ENCODE measurements around the gene FOXO3.
"Not testable (repeated sequence)": the region's sequence is repeated elsewhere in the genome, so short reads cannot be mapped to it uniquely, and the experiment has no call there.

FOXO3 gene

DNA sequence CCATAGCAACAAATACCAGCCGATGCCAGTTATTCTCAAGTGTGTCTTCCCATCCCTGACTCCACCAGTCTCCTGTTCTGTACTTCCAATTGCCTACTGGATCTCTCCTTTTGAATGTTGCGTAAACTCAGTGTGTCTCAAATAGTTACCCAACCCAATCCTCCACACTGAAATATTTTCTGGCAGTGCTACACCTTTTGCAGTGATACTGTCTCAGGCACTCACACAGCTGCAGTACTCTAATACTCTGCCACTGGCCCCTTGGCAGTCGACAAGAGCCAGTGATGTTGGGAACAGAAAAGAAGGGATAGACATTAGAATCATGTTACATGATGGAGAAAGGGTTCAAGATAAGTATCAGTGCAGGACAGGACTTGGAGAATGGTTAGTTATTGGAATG, 31.8 kb upstream of the FOXO3 start:
- no peak for DNase-seq (ENCODE audit: low read depth)
- TF ChIP-seq, protein P1, sequence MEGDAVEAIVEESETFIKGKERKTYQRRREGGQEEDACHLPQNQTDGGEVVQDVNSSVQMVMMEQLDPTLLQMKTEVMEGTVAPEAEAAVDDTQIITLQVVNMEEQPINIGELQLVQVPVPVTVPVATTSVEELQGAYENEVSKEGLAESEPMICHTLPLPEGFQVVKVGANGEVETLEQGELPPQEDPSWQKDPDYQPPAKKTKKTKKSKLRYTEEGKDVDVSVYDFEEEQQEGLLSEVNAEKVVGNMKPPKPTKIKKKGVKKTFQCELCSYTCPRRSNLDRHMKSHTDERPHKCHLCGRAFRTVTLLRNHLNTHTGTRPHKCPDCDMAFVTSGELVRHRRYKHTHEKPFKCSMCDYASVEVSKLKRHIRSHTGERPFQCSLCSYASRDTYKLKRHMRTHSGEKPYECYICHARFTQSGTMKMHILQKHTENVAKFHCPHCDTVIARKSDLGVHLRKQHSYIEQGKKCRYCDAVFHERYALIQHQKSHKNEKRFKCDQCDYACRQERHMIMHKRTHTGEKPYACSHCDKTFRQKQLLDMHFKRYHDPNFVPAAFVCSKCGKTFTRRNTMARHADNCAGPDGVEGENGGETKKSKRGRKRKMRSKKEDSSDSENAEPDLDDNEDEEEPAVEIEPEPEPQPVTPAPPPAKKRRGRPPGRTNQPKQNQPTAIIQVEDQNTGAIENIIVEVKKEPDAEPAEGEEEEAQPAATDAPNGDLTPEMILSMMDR (conservative IDR thresholded peaks at IDR 0.05; ENCODE audit: low read depth, low read length) = no peak
- H3K4me3 ChIP-seq (ENCODE audit: low read depth, low read length) = no peak overlapping the region

- TF ChIP-seq, protein P1 (conservative IDR thresholded peaks at IDR 0.05; ENCODE audit: low read depth, low read length) = no peak
- H3K4me3 ChIP-seq (ENCODE audit: low read depth, low read length) = no peak overlapping the region
- no peak for DNase-seq (ENCODE audit: low read depth)
Measured at GRCh38 chr6:108531332-108531731, 29.4 kb upstream of the FOXO3 start.

DNA sequence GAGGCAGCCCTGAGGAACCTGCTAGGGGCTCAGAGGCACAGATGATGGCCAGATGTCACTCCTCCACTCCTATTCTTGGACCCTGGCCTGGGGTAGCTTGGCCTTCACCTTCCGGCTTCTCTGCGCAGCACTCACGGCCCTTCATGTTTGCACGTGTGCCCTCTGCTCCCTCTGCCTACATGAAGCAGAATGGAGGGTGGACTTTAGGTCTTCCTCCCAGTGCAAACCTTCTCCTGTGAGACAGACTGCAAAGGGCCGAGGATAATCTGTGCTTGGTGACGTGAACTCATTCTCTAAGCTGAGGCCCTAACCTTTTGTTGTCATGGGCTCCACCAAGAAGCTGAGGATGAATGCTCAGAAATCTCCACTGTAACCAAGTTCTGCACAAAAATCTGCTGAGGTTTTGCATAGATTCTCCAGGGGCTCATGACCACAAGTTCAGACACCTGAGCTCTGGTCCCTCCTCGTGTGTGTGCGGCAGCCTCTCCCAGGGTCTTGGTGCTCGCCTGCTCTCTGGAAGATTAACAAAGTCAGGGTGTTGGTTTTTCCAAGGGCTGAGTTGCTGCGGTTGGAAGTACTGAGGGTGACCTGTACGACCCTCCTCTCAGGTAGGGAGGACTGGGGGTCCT, 25.5 kb upstream of the FOXO3 start:
- no peak for DNase-seq (ENCODE audit: low read depth)
- TF ChIP-seq, protein P1 (conservative IDR thresholded peaks at IDR 0.05; ENCODE audit: low read depth, low read length) = no peak
- H3K4me3 ChIP-seq (ENCODE audit: low read depth, low read length) = no peak overlapping the region

DNA sequence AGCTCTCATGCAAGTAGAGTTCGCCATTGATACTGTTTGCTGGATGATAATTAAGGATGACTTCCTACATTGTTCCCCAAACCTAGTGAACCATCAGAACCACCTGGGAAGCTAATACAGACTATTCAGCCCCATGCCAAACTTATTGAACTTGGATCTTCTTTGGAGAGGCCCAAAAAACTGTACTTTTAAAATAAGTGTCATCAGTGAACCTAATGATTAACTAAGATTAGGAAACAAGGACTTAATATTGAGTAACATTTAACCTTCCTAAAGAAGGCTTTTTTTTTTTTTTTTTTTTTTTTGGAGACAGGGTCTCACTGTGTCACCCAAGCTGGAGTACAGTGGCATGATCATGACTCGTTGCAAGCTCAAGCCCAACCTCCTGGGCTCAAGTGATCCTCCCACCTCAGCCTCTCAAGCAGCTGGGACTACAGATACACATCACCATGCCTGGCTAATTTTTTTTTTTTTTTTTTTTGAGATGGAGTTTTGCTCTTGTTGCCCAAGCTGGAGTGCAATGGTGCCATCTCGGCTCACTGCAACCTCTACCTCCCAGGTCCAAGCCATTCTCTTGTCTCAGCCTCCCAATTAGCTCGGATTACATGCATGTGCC, 24.7 kb upstream of the FOXO3 start:
- not testable (repeated sequence) for H3K4me3 ChIP-seq (ENCODE audit: low read depth, low read length); DNase-seq (ENCODE audit: low read depth)

DNA sequence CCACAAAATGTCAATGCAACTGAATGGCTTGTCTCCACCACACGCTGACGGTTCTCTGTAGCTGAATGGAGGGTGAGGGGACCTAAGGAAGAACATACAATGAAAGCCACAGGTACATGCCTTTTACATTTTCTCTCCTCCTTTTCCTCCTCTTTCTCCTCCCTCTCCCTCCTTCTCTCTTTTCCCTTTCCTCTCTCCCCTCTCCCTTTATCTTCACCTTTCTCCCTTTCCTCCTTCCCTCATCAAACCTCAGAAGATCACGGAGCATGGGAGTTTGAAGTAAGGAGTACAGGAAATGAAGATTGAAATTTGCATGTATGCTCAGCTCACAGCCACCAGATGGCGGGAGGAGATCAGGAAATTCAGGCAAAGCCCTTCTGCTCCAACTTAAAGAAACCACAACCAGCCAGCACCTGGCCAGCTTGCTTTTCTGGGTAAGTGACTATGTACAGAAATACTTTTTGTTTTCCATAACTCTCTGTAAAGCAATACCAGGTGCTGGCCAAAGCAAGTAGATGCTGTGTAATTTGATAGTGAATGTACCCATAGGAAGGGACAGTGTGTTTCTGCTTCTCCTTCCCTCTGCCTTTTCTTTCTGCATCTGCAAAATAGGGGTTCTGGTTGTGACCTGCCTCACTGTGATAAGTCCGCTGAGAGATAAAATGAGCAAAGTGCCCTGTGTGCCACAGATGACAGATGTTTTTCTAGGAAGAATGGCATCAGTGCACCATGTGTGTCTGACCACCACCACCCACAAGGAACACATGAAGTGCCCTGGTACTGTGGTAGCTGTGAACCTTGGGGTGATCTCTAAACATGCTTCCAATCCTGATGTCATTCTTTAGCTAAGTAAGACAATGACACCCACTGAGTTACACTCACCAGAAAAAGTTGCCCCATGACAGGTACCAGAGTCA, 18.6 kb upstream of the FOXO3 start:
- peak; percentile 93 for DNase-seq (ENCODE audit: low read depth)
- H3K4me3 ChIP-seq (ENCODE audit: low read depth, low read length) = no peak overlapping the region
- TF ChIP-seq, protein P1 (conservative IDR thresholded peaks at IDR 0.05; ENCODE audit: low read depth, low read length) = peak; percentile 91

GRCh38 chr6:108543175-108543940, 17.4 kb upstream of the FOXO3 start:
- H3K4me3 ChIP-seq (ENCODE audit: low read depth, low read length) = no peak overlapping the region
- TF ChIP-seq, protein P1 (conservative IDR thresholded peaks at IDR 0.05; ENCODE audit: low read depth, low read length) = no peak
- DNase-seq (ENCODE audit: low read depth) = no peak

- peak; percentile 38 for DNase-seq (ENCODE audit: low read depth)
- TF ChIP-seq, protein P1 (conservative IDR thresholded peaks at IDR 0.05; ENCODE audit: low read depth, low read length) = no peak
- H3K4me3 ChIP-seq (ENCODE audit: low read depth, low read length) = no peak overlapping the region
Measured at GRCh38 chr6:108544606-108545005, 16.1 kb upstream of the FOXO3 start.

Data from choroid plexus epithelial cell (primary cell).